HG03280 (cell line): ENCODE results near the gene LOX.

Experiments
- ATAC-seq: cut with Tn5 transposase; IDR thresholded peaks from one replicate; pipeline ENCODE4 v1.9.1; 2021; ENCODE audit warnings: mild to moderate bottlenecking, moderate library complexity; ENCODE audit not compliant: unreplicated experiment

Gene LOX

GRCh38 chr5:122056913-122057312, 21.1 kb downstream of the LOX start:
- ATAC-seq: no peak

- no peak for ATAC-seq
Measured at GRCh38 chr5:122054266-122054665, 23.8 kb downstream of the LOX start.

- no peak for ATAC-seq
Measured at GRCh38 chr5:122053181-122054109, 24.6 kb downstream of the LOX start.

- ATAC-seq: no peak
Measured at GRCh38 chr5:122051569-122051968, 26.5 kb downstream of the LOX start.

GRCh38 chr5:122050959-122051358, 27.1 kb downstream of the LOX start:
- no peak for ATAC-seq

GRCh38 chr5:122040636-122041302, 37.3 kb downstream of the LOX start:
- ATAC-seq: no peak

GRCh38 chr5:122036326-122036725, 41.7 kb downstream of the LOX start:
- ATAC-seq: no peak

GRCh38 chr5:122035913-122036312, 42.1 kb downstream of the LOX start:
- no peak for ATAC-seq

GRCh38 chr5:122031836-122032235, 46.2 kb downstream of the LOX start:
- no peak for ATAC-seq

GRCh38 chr5:122030251-122030650, 47.8 kb downstream of the LOX start:
- ATAC-seq: no peak

GRCh38 chr5:122029818-122030217, 48.2 kb downstream of the LOX start:
- ATAC-seq: no peak

- ATAC-seq: no peak
Measured at GRCh38 chr5:122022966-122023365, 55.1 kb downstream of the LOX start.

GRCh38 chr5:122019919-122020590, 58.0 kb downstream of the LOX start:
- peak; percentile 53 for ATAC-seq

GRCh38 chr5:122015471-122015870, 62.6 kb downstream of the LOX start:
- ATAC-seq: no peak

GRCh38 chr5:122014236-122014935, 63.7 kb downstream of the LOX start:
- ATAC-seq: no peak
